Mucosa of stomach (tissue), 1 donor: ENCODE measurements around the gene RCC2.
"Not testable (repeated sequence)": the region's sequence is repeated elsewhere in the genome, so short reads cannot be mapped to it uniquely, and the experiment has no call there.

Experiments
- H3K27me3 ChIP-seq: one replicate; pipeline ENCODE4 v1.7.0; 2013; ENCODE audit warnings: mild to moderate bottlenecking, low read length; ENCODE audit not compliant: control insufficient read depth, insufficient read depth
- H3K36me3 ChIP-seq: one replicate; pipeline ENCODE4 v1.7.0; 2013; ENCODE audit warnings: low read length; ENCODE audit not compliant: control insufficient read depth, insufficient read depth
- H3K4me1 ChIP-seq: one replicate; pipeline ENCODE4 v1.7.0; 2013; ENCODE audit warnings: mild to moderate bottlenecking, low read length; ENCODE audit not compliant: control insufficient read depth, insufficient read depth
- H3K4me3 ChIP-seq: one replicate; pipeline ENCODE4 v1.7.0; 2013; ENCODE audit warnings: low read length
- H3K9ac ChIP-seq: one replicate; pipeline ENCODE4 v1.7.0; 2013; ENCODE audit warnings: mild to moderate bottlenecking, low read length, moderate library complexity
- H3K9me3 ChIP-seq: one replicate; pipeline ENCODE4 v1.7.0; 2013; ENCODE audit warnings: mild to moderate bottlenecking, low read length, moderate library complexity; ENCODE audit not compliant: control insufficient read depth
- donor health status: Pancreatic carcinoma.

Gene RCC2

GRCh38 chr1:17407786-17408514, 31.5 kb downstream of the RCC2 start:
- not testable (repeated sequence) for H3K4me1 ChIP-seq, H3K9me3 ChIP-seq, H3K27me3 ChIP-seq, H3K9ac ChIP-seq, H3K36me3 ChIP-seq, H3K4me3 ChIP-seq

GRCh38 chr1:17406760-17407475, 32.6 kb downstream of the RCC2 start:
- H3K27me3 ChIP-seq, H3K9me3 ChIP-seq, H3K4me1 ChIP-seq, H3K4me3 ChIP-seq, H3K36me3 ChIP-seq, H3K9ac ChIP-seq: not testable (repeated sequence)

DNA sequence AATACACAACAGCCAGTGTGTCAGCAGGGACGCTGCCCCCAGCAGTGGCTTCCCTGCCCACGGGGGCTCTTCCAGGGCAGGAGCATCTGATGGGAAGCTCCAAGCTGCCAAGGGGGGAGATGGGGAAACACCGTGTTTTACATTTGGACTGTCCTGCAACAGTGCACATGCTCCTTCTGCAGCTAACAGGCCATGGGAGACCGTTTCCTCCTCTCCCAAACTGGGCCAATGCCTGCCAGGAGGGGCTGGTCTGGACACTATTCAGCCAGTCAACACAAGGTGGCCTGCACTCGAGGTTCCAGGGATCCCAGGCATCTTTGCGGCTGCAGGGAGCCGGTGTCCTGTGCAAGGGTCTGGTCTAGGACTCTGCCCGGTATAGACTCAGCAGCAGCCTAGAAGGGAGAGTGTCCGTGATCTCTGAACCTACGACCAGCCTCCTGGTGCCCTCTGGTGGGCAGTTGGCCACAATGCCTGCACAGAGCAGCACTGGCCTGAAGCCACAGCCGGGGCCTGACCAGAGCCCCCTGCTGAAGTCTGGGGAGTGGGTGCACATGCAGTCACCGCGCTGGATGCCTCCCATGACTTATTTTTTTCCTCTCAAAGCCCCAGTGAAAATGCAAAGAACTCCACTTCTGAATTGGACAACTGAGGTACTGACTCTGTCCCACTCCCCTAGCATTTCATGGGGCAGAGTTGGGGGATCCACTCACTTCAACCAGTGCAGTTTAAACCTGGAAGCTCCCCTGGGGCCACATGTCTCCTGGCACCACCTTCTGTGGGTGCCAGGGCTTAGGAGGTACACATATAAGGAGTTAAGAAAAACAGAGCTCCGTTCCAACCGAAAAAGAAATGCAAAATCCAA, 33.3 kb downstream of the RCC2 start:
- no peaks in the 10 kb centered on the region for H3K4me1 ChIP-seq
- H3K36me3 ChIP-seq, result peaks cover 8% of the 10 kb centered on the region
- no peak overlapping the region for H3K4me3 ChIP-seq
- H3K9ac ChIP-seq, result no peak overlapping the region
- no peaks in the 10 kb centered on the region for H3K27me3 ChIP-seq
- no peaks in the 10 kb centered on the region for H3K9me3 ChIP-seq

DNA sequence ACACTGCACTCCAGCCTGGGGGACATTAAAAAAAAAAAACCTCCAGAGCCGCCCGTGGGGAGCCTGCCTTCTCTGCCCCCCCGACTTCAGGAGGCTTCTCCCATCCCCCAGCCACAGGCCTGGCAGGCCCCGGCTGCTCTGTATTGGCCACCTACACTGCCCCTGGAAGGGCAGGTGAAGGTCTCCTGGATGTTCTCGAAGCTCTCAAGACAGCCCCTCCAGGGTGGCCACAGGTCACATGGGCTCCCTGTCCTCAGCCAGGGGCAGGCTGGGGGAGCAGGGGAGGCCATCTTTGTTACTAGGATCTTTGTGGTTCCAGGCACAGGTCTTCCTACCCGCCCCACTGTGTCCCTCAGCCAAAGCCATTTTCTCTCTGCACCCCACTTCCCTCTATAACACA, 34.7 kb downstream of the RCC2 start:
- no peak overlapping the region for H3K4me3 ChIP-seq
- no peaks in the 10 kb centered on the region for H3K27me3 ChIP-seq
- H3K4me1 ChIP-seq, result no peaks in the 10 kb centered on the region
- peaks cover 7% of the 10 kb centered on the region for H3K36me3 ChIP-seq
- H3K9me3 ChIP-seq, result no peaks in the 10 kb centered on the region
- H3K9ac ChIP-seq, result no peak overlapping the region

DNA sequence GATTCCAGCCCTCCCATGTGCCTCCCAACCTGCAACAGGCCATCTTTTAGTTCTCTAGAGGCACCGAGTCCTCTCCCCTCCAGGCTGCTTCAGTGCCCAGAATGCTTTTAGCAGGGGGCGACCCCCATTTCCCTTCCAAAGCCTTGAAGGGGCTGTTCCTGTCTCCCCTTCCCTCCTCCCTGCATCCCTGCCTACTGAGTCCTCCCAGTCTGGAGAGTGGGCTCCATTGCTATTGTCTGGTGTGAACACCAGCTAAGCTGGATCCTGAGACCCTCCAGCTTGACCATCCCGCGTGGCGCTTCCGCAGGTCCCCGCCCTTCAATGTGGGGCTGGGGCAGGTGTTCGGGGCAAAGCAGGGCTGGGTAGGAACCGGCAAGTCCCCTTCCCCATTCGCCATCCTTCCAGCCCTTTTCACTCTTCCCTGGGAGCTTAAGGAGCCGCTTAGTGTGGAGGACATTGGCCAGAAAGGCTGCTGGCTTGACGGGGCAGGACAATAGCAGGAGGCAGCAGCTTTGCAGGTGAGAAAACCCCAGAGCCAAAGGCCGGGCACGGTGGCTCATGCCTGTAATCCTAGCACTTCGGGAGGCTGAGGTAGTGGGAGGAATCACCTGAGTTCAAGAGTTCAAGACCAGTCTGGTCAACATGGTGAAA, 35.3 kb downstream of the RCC2 start:
- no peak overlapping the region for H3K9ac ChIP-seq
- no peaks in the 10 kb centered on the region for H3K9me3 ChIP-seq
- H3K4me3 ChIP-seq, result no peak overlapping the region
- H3K4me1 ChIP-seq, result no peaks in the 10 kb centered on the region
- H3K27me3 ChIP-seq, result no peaks in the 10 kb centered on the region
- peaks cover under 1% of the 10 kb centered on the region for H3K36me3 ChIP-seq

- no peaks in the 10 kb centered on the region for H3K9me3 ChIP-seq
Measured at GRCh38 chr1:17403081-17403480, 36.4 kb downstream of the RCC2 start.

DNA sequence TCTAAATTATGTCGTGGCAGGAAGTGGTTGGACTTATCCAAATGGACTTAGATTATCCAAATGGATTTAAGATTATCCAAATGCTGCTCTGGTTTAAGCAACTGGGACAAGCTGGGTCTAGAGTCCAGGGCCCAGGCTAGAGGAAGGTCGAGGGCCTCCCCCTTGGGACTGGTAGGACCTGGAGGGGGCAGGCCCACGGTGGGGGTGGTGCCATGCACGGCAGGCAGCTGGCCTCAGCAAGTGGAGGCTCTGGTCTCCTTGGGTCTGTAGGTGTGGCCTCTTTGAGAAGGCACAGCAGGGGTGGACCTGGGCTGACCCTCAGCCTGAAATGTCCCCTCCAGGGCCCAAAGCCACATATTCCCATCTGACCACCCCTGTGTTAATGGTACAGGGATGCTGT, 37.6 kb downstream of the RCC2 start:
- Histone ChIP-seq H3K4me1 (no peaks in the 10 kb centered on the region), H3K9ac (no peak overlapping the region), H3K4me3 (no peak overlapping the region), H3K36me3 (no peaks in the 10 kb centered on the region), H3K9me3 (no peaks in the 10 kb centered on the region), H3K27me3 (no peaks in the 10 kb centered on the region)

More at GRCh38 chr1:17403081-17403480, 36.4 kb downstream of the RCC2 start:
- Histone ChIP-seq H3K9ac (no peak overlapping the region), H3K27me3 (no peaks in the 10 kb centered on the region), H3K4me3 (no peak overlapping the region), H3K4me1 (no peaks in the 10 kb centered on the region), H3K36me3 (no peaks in the 10 kb centered on the region)

DNA sequence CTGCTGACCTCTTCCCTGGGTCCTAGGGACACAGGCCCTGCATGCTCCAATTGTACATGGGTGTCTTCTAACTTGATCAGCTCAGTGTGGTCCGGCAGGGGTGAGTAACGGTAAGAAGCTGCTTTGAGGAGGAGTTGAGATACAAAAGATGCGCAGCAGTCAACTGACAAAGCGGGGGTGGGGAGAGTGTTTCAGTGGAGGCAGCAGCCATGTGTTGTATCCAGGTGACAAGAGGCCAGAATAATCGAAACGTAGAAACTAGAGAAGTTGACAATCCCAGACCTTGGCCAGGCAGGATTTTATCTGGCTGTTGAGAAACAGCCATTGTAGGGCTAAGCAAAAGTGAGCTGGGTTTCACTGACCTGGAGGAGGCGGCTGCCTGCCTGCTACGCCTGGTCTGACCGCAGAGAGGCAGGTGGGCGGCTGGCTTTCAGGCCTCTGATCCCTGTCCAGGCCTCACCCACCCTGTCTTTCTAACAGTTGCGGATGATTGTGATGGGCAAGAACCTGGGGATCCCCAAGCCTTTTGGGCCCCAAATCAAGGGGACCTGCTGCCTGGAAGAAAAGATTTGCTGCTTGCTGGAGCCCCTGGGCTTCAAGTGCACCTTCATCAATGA, 38.6 kb downstream of the RCC2 start:
- Histone ChIP-seq H3K4me1 (no peaks in the 10 kb centered on the region), H3K27me3 (no peaks in the 10 kb centered on the region), H3K36me3 (no peaks in the 10 kb centered on the region), H3K4me3 (no peak overlapping the region), H3K9ac (no peak overlapping the region), H3K9me3 (no peaks in the 10 kb centered on the region)

GRCh38 chr1:17397910-17398695, 41.4 kb downstream of the RCC2 start:
- Histone ChIP-seq H3K9ac (no peak overlapping the region), H3K27me3 (no peaks in the 10 kb centered on the region), H3K9me3 (no peaks in the 10 kb centered on the region), H3K4me3 (no peak overlapping the region), H3K4me1 (no peaks in the 10 kb centered on the region), H3K36me3 (no peaks in the 10 kb centered on the region)

GRCh38 chr1:17393230-17393629, 46.2 kb downstream of the RCC2 start:
- H3K9ac ChIP-seq, result no peak overlapping the region

DNA sequence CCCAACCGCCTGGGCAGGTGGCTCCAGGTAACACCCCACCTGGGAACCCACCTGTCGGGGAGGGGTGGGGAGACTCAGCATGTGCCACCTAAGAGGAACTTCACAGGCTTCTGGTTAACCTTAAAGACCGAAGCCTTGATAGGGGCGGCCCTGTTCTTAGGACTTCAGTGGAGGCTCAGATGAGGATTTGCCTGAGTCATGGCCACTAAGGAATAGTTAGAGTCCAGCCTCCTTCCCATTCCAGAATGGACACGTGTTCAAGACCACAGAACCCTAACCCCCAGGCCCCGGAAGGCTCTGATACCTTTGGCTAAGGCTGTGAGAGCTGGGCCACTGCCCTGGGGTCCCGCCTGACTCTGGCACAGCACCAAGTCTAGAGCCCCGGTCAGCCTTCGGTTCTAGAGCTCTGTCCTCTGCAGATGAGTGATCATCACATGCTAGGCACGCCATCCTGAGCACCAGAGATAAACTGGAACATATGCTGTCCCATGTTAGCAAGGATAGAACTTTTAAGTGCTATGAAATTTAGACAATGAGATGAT, 47.2 kb downstream of the RCC2 start:
- Histone ChIP-seq H3K4me3 (no peak overlapping the region), H3K9me3 (no peaks in the 10 kb centered on the region), H3K36me3 (no peaks in the 10 kb centered on the region), H3K9ac (no peak overlapping the region), H3K4me1 (no peaks in the 10 kb centered on the region), H3K27me3 (peaks cover 4% of the 10 kb centered on the region)

More at GRCh38 chr1:17393230-17393629, 46.2 kb downstream of the RCC2 start:
- H3K4me1 ChIP-seq, result no peaks in the 10 kb centered on the region
- H3K27me3 ChIP-seq, result peaks cover 4% of the 10 kb centered on the region
- H3K36me3 ChIP-seq, result no peaks in the 10 kb centered on the region
- no peak overlapping the region for H3K4me3 ChIP-seq
- no peaks in the 10 kb centered on the region for H3K9me3 ChIP-seq
